Measurements from ENCODE around the gene CDK5R2. TPM values are rescaled to one million over a fixed set of nuclear protein-coding genes. Genes with fewer than 3 reads are reported as not detected.
"Not testable (repeated sequence)": the region's sequence is repeated elsewhere in the genome, so short reads cannot be mapped to it uniquely, and the experiment has no call there.

CDK5R2 gene
- 0.27 TPM in 1 of 2 replicates, not detected in the other for total RNA-seq (2014; rRNA removed; shearing (Covaris generic))
- 0.09 and 0.24 TPM in 2 replicates for polyA plus RNA-seq (2015; cell fraction: cytosol; rRNA removed)
- 0.11 TPM in 1 of 2 replicates, not detected in the other for polyA plus RNA-seq (2015; cell fraction: nucleus; rRNA removed)

DNA sequence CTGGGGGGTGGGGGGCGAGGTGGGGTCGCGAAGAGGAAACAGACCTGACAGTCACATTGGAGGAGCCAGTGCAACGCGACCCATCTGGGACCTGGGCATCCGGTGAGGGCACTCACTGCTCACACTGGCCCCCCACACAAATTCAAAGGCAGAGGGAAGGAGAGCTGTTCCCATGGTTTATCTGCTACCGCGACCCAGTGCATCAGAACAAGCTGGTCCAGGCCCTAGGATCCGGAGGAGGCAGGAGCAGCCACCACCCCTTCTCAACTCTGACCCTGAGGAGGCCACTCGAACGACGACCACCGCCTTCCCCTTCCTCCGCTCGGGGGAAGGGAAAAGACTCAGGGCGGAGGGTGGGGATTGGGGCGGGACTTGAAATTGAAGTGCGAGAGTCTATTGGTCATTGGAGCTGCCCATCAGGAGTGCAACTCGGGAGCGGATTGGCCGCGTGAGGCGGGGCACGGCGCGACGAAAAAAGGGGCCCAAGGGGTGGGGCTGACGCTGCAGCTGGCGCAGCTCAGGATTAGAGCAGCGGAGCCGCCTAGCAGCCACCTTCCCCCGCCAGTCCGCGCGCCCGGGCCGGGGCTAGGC, at the start of gene CDK5R2:
TSS of gene CDK5R2 (plus strand) at position 526 of the 591 bp plus-strand sequence. CDS start 155 bp downstream, outside the sequence.
- DNase-seq (ENCODE audit: low read depth): peak; percentile 34

DNA sequence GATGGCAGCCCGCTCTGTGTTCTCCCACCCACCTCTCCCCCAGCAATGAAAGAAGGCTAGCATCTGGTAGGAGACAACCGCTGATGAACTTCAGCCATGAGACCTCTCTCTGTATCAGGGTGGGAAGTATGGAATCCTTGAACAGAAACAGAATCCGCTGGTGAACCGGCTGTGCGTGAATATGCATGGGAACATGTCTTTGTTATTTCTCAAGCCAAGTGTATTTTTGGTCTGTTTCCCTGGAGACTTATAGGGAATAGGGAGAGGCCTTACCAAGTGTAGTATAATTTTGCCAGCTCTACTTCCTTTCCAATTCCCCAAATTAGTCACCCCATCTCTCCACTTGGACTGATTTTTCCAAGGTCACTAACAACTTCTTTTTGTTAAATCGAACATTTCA, 48.7 kb upstream of the CDK5R2 start:
- DNase-seq (ENCODE audit: low read depth): no peak

DNA sequence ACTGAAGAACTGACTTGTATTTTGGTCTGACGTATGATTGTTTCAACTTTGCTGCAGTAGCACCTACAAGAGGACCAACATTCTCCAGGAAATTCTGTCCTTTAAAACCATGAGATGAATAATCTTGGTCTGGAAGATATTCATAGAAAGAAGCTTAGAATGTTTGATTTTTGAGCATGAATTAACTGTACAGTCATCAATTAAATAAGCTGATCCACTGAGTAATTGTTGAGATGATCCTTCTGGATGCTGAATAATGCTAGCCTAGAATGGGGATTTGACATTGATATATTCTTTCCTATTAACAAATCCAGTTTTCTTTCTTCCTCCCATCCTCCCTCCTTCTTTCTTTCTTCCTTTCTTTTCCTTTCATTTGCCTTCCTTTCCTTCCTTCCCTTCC, 39.0 kb upstream of the CDK5R2 start:
- no peak for DNase-seq (ENCODE audit: low read depth)

DNA sequence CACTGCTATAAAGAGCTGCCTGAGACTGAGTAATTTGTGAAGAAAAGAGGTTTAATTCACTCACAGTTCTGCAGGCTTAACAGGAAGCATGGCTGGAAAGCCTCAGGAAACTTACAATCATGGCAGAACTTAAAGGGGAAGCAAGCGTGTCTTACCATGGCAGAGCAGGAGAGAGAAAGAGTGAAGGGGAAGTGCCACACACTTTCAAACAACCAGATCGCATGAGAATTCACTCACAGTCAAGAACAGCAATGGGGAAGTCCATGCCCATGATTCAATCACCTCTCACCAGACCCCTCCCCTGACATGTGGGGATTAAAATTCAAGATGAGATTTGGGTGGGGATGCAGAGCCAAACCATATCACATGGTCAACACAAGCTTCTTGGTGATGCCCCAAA, 34.7 kb upstream of the CDK5R2 start:
- DNase-seq (ENCODE audit: low read depth): no peak

DNA sequence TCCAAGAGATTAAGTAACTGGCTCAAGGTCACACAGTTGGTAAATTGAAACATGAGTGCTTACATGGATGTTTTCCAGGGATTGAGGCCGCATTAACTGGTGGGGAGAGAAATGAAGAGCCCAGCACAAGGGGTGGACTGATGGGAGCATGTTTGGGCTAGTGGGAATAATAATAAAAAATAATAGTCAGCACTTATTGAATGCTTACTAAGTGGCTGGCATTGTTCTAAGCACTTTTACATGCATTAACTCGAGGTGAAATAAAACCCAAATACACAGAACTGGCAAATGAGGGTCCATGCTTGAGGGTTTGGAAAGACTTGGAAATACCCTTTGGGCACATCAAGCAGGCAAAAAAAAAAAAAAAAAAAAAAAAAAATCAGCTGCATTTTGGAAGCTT, 34.0 kb upstream of the CDK5R2 start:
- no peak for DNase-seq (ENCODE audit: low read depth)

DNA sequence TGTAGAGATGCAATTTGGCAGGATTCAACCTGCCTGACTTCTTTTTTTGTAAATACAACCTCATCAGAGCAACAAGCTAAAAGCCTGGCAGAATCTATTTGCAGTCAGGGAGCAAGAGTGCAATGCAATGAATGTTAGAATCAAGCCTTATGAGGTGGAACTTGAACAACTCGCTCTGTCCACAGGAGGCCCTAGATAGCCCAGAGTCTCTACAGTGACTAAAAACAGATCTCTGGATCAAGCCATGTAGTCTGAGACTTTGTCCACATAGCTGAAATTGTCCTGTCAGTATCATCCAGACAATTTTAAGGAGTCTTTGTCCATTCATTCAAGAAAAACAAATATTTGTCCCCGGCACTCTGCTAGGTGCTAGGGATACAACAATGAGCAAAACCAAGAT, 32.0 kb upstream of the CDK5R2 start:
- no peak for DNase-seq (ENCODE audit: low read depth)

DNA sequence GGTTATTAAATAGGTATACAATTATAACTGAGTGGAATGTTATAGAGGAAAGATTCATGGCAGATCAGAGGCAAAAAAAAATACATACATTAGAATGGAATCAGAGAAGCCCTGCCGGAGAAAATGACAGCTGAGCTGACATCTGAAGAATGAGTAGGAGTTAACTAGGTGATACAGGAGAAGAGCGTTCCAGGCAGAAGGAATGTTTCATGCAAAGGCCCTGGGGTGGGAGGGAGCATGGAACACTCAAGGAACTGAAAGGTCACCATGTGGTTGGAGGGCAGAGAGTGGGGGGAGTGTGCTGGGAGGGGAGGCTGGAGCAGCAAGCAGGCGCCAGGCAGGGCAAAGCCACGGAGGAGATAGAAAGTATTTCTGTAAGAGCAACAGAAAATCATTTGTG, 31.6 kb upstream of the CDK5R2 start:
- DNase-seq (ENCODE audit: low read depth): no peak

DNA sequence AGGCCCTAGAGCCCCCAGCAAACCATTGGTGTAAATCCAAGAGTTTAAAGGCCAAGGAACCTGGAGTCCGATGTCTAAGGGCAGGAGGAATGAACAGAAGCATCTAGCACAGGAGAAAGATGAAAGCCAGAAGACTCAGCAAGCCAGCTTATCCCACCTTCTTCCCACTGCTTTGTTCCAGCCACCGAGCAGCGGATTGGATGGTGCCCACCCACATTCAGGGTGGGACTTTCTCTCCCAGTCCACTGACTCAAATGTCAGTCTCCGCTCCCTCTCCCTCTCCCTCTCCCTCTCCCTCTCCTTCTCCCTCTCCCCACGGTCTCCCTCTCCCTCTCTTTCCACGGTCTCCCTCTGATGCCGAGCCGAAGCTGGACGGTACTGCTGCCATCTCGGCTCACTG, 29.0 kb upstream of the CDK5R2 start:
- DNase-seq (ENCODE audit: low read depth): not testable (repeated sequence)

DNA sequence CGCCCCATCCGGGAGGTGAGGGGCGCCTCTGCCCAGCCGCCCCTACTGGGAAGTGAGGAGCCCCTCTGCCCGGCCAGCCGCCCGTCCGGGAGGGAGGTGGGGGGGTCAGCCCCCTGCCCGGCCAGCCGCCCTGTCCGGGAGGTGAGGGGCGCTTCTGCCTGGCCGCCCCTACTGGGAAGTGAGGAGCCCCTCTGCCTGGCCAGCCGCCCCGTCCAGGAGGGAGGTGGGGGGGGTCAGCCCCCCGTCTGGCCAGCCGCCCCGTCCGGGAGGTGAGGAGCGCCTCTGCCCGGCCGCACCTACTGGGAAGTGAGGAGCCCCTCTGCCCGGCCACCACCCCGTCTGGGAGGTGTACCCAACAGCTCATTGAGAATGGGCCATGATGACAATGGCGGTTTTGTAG, 27.7 kb upstream of the CDK5R2 start:
- not testable (repeated sequence) for DNase-seq (ENCODE audit: low read depth)

DNA sequence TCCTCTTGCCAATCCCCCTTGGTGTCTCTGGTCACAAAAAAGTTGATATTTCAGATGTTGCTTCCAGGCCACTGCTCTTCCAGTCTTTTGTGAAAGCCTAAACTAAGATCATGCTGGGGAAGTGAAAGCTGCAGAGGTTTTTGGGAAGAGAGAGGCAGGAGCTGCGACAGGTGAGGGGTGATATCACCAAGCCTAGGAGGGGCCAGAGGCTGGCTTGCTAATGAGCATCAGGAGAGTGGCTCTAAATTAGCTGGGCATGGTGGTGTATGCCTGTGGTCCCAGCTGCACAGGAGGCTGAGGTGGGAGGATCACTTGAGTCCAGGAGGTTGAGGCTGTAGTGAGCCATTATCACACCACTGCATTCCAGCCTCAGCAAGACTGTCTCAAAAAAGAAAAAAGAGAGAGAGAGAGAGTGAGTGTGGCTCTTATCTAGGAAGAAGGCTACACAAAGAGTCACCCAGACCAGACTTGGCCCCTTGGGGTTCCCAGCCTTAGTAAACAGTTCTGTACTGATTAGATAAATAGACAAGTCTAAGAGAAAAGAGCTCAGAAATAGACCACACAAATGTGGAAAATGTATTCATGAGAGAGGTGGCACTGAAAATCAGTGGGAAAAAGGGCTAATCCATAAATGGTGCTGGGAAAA, 14.6 kb upstream of the CDK5R2 start:
- DNase-seq (ENCODE audit: low read depth): no peak

DNA sequence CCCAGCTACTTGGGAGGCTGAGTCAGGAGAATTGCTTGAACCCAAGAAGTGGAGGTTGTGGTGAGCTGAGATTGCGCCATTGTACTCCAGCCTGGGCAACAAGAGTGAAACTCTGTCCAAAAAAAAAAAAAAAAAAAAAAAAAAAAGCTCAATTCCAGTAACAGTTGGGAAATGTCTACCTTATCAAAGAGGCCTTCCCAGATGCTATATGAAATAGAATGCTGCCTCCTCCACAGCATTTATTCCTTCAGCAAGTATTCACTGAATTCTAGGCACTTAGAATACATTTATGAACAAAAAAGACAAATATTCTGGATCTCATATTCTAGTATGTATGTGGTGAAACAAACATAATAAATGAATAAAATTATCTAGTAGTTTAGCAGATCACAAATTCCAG, 12.8 kb upstream of the CDK5R2 start:
- no peak for DNase-seq (ENCODE audit: low read depth)

DNA sequence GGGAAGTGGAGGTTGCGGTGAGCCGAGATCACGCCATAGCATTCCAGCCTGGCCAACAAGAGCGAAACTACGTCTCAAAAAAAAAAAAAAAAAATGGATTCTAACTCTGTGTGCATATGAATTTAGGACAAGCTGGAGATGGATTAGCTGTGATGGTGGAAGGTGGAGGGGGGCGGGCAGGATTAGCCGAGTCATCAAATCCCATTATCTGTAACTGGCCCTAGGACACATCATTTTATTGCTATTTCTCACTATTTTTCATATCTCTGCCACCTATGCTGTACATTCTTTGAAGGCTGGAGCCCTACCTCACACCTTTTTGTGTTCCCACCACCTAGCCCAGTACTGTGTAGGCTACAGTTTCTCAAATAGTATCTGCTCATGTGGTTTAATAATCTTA, 7.3 kb upstream of the CDK5R2 start:
- no peak for DNase-seq (ENCODE audit: low read depth)

DNA sequence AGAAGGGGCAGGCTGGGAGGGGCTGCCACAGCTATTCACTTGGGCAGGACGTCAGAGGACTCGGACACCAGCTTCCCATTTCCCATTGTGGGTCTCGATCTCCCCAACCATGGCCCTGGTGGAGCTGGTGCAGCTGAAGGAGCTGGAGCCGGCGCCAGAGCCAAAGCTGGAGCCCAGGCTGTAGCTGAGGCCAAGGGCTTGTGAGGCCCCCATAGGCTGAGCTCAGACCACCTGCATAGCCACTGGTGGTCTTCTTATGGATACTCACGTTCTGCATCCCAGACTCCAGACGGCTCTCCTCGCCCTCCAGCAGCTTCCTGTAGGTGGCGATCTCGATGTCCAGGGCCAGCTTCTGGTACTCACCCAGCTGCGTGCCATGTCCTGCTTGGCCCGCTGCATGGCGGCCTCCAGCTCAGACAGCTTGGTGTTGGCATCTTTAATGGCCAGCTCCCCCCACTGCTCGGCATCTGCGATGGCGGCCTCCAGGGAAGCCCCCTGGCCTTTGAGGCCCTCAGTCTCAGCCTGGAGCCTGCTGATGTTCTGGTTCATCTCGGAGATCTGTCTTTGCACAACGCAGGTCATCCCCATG, 6.0 kb upstream of the CDK5R2 start:
- no peak for DNase-seq (ENCODE audit: low read depth)

DNA sequence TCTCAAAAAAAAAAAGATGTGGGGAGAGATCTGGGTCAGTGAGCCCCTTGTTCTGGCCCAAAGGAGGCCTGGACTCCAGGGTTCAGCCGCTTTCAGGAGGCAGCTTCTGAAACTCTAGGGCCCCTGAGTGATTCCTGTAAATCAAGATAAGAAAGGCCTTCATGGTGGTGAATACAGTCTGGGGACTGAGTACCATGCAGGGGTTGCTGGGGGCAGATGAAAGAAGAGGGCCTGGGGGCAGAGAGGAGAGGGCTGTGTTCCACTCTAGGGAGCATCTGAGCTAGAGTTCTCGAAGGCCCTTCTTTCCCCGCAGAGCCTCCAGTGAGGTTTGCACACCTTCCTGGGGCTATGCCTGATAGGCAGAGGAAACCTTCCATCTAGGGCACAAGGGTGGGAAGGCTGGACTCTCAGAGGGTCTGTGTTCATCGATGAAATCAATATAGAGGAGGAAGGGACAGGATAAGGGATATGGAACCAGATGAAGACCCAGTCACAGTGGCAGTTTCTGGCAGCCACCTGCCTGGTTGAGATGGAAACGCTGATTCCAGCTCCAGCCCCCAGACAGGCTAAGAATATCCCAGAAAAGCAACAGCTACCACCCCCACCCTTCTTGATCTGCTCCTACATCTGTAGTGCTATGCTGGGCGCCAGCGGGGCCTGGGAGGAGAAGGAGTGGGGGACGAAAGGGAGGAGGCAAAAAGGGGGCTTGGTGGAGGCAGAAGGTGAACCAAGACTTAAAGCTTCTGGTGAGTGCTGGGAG, 4.7 kb upstream of the CDK5R2 start:
- no peak for DNase-seq (ENCODE audit: low read depth)

DNA sequence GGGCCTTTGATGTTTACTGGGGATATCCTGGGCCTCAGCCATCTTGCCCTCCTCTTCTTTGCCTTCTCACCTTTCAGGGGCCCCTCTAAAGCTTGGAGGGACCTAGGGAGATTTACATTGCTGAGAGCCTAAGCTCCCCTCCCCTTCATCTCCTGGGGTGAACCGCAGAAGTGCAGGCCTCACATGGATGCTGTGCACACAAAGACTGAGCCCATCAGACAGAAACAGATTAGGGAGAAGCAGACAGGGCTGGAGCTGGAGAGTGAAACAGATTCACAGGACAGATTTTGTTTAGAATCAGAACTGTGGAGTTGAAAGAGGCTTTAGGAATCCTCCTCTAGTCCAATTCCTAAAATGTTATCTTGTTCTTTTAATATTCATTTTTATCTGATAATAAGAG, 3.4 kb upstream of the CDK5R2 start:
- DNase-seq (ENCODE audit: low read depth): no peak

DNA sequence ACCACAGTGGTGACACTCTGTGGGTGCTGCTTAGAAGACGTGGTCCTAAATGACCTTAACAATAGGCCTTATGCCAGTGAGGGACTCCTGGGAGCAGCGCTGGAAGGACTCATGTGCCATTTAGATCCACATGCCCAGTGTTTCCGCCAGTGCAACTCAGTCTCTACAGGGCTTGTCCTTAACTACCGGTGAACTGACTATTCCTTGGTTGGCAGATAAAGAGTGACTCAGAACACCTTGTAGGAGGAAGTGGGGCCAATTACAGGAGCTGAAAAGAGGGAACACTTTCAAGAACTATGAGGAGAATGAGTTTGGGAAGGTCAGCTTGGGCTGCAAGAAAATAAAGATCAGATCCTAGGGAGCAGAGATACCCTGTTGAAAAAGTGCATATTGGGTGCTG, 1.8 kb upstream of the CDK5R2 start:
- no peak for DNase-seq (ENCODE audit: low read depth)

DNA sequence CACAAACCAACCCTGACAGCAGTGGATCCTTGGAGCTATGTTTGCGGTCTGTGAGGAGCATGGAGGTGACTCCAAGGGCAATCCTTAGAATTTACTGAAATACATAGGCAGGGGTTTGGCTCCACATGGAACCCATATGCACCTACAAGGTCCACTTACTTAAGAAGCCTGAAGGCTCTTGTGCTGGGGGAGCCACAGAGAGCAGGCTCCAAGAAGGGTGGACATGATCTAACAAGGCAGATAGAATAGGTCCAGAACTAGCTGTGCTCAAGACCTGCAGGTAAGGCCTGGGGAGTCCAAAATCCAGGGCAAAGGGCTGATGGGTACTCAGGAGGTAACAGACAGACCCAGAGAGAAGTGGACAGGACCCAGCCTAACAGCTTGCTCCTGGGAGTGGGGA, 1.2 kb upstream of the CDK5R2 start:
- no peak for DNase-seq (ENCODE audit: low read depth)

DNA sequence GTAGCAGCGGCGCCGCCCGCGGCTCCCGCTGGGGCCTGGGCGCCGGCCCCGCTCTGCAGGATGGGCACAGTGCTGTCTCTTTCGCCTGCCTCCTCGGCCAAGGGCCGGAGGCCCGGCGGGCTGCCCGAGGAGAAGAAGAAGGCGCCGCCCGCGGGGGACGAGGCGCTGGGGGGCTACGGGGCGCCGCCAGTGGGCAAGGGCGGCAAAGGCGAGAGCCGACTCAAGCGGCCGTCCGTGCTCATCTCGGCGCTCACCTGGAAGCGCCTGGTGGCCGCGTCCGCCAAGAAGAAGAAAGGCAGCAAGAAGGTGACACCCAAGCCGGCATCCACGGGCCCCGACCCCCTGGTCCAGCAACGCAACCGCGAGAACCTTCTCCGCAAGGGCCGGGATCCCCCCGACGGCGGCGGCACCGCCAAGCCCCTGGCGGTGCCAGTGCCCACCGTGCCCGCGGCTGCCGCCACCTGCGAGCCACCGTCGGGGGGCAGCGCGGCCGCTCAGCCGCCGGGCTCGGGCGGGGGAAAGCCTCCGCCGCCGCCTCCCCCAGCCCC, 369 bp downstream of the CDK5R2 start:
- no peak for DNase-seq (ENCODE audit: low read depth)

DNA sequence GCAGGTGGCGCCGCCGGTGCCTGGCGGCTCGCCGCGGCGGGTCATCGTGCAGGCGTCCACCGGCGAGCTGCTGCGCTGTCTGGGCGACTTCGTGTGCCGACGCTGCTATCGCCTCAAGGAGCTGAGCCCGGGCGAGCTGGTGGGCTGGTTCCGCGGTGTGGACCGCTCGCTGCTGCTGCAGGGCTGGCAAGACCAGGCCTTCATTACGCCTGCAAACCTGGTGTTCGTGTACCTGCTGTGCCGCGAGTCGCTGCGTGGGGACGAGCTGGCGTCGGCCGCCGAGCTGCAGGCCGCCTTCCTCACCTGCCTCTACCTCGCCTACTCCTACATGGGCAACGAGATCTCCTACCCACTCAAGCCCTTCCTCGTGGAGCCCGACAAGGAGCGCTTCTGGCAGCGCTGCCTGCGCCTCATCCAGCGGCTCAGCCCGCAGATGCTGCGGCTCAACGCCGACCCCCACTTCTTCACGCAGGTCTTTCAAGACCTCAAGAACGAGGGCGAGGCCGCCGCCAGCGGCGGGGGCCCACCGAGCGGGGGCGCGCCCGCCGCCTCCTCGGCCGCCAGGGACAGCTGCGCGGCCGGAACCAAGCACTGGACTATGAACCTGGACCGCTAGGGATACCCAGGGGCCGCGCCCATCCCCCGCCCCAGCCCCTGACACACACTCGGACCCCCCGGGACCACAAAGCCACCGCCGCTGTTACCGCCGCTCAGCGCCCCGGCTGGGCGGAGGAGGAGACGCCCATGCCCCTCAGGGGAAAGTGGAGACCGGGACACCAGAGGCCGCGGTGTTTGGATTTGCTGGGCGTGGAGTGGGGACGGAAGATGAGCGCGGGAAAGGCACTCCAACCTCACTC, 1.1 kb downstream of the CDK5R2 start:
- no peak for DNase-seq (ENCODE audit: low read depth)

DNA sequence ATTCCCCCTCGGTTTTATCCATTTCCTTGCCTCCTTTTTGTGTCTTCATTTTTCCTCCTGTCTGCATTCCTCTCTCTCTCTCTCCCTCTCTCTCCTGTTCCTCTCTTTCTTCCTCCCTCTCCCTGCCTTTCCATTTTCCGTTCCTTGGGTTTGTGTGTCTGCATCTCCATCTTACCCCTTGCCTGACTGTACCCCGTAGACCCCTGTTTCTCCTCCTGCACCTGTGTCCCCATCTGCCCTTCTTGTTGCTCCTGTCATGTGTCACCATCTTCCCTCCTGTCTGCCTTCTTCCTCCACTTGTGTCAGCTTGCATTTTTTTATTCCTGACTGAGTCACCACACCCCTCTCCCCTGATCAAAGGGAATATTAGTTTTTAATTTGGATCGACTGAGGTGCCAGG, 1.8 kb downstream of the CDK5R2 start:
- no peak for DNase-seq (ENCODE audit: low read depth)

Measured in HT1080 (cell line).